Fibroblast of pulmonary artery (primary cell): ENCODE data around the gene APOD.

Source experiments
- DNase-seq: peaks from one replicate; pipeline ENCODE4 v3.0.0-alpha.2; 2010; ENCODE audit warnings: low read depth
- H3K4me3 ChIP-seq: replicated peaks from 2 replicates; pipeline ENCODE4 v1.5.1; 2011; ENCODE audit warnings: low read depth, mild to moderate bottlenecking, control low read depth, low read length, moderate library complexity
- CTCF ChIP-seq: IDR thresholded peaks from 2 replicates; pipeline ENCODE4 v1.5.1; 2011; ENCODE audit warnings: mild to moderate bottlenecking, control low read depth, low read length, inconsistent platforms; ENCODE audit errors: missing control alignments

APOD gene

GRCh38 chr3:195573611-195574496, 9.9 kb downstream of the APOD start:
- no peak for TF ChIP-seq CTCF
- DNase-seq = no peak
- H3K4me3 ChIP-seq = no peak overlapping the region

GRCh38 chr3:195571361-195571760, 12.4 kb downstream of the APOD start:
- no peak for TF ChIP-seq CTCF
- no peak for DNase-seq
- H3K4me3 ChIP-seq = no peak overlapping the region

GRCh38 chr3:195570912-195571311, 12.8 kb downstream of the APOD start:
- no peak for DNase-seq
- no peak for TF ChIP-seq CTCF
- H3K4me3 ChIP-seq = no peak overlapping the region

- DNase-seq = no peak
- H3K4me3 ChIP-seq = no peak overlapping the region
- no peak for TF ChIP-seq CTCF
Measured at GRCh38 chr3:195570344-195570743, 13.4 kb downstream of the APOD start.

- H3K4me3 ChIP-seq = no peak overlapping the region
- TF ChIP-seq CTCF = no peak
- DNase-seq = no peak
Measured at GRCh38 chr3:195568630-195569029, 15.1 kb downstream of the APOD start.

GRCh38 chr3:195566797-195567196, 16.9 kb downstream of the APOD start:
- DNase-seq = no peak
- TF ChIP-seq CTCF = no peak
- H3K4me3 ChIP-seq = no peak overlapping the region

GRCh38 chr3:195565716-195566115, 18.0 kb downstream of the APOD start:
- no peak for DNase-seq
- H3K4me3 ChIP-seq = no peak overlapping the region
- TF ChIP-seq CTCF = no peak
